Measurements from ENCODE around the gene SERPINE2.
"Not testable (repeated sequence)": the region's sequence is repeated elsewhere in the genome, so short reads cannot be mapped to it uniquely, and the experiment has no call there.

Gene SERPINE2

GRCh38 chr2:224011837-224012236 lies 27.2 kb downstream of the SERPINE2 start:
- no peak for DNase-seq (ENCODE audit: low read depth)

- DNase-seq (ENCODE audit: low read depth): no peak
These were observed 29.3 kb downstream of the SERPINE2 start for GRCh38 chr2:224009605-224010315.

- DNase-seq (ENCODE audit: low read depth): no peak
These were observed 30.3 kb downstream of the SERPINE2 start for GRCh38 chr2:224008702-224009261.

- no peak for DNase-seq (ENCODE audit: low read depth)
These were observed 34.9 kb downstream of the SERPINE2 start for GRCh38 chr2:224004105-224004695.

- not testable (repeated sequence) for DNase-seq (ENCODE audit: low read depth)
These were observed 38.4 kb downstream of the SERPINE2 start for GRCh38 chr2:224000662-224001061.

- DNase-seq (ENCODE audit: low read depth): no peak
These were observed 39.2 kb downstream of the SERPINE2 start for GRCh38 chr2:223999862-224000261.

GRCh38 chr2:223998948-223999347 lies 40.1 kb downstream of the SERPINE2 start:
- DNase-seq (ENCODE audit: low read depth): no peak

- DNase-seq (ENCODE audit: low read depth): no peak
These were observed 41.1 kb downstream of the SERPINE2 start for GRCh38 chr2:223997938-223998337.

- DNase-seq (ENCODE audit: low read depth): no peak
These were observed 42.7 kb downstream of the SERPINE2 start for GRCh38 chr2:223996391-223996790.

- DNase-seq (ENCODE audit: low read depth): no peak
These were observed 43.5 kb downstream of the SERPINE2 start for GRCh38 chr2:223995569-223995968.

- DNase-seq (ENCODE audit: low read depth): no peak
These were observed 44.4 kb downstream of the SERPINE2 start for GRCh38 chr2:223994562-223995162.

GRCh38 chr2:223993634-223994232 lies 45.4 kb downstream of the SERPINE2 start:
- peak; percentile 26 for DNase-seq (ENCODE audit: low read depth)

GRCh38 chr2:223991611-223992010 lies 47.5 kb downstream of the SERPINE2 start:
- no peak for DNase-seq (ENCODE audit: low read depth)

GRCh38 chr2:223989856-223990232 lies 49.2 kb downstream of the SERPINE2 start:
- DNase-seq (ENCODE audit: low read depth): no peak

- no peak for DNase-seq (ENCODE audit: low read depth)
These were observed 49.8 kb downstream of the SERPINE2 start for GRCh38 chr2:223989206-223989855.

- no peak for DNase-seq (ENCODE audit: low read depth)
These were observed 57.8 kb downstream of the SERPINE2 start for GRCh38 chr2:223981241-223981640.

- no peak for DNase-seq (ENCODE audit: low read depth)
These were observed 58.3 kb downstream of the SERPINE2 start for GRCh38 chr2:223980803-223981202.

GRCh38 chr2:223980397-223980735 lies 58.7 kb downstream of the SERPINE2 start:
- no peak for DNase-seq (ENCODE audit: low read depth)

GRCh38 chr2:223979730-223980396 lies 59.2 kb downstream of the SERPINE2 start:
- no peak for DNase-seq (ENCODE audit: low read depth)

GRCh38 chr2:223978451-223978850 lies 60.6 kb downstream of the SERPINE2 start:
- no peak for DNase-seq (ENCODE audit: low read depth)

- no peak for DNase-seq (ENCODE audit: low read depth)
These were observed 62.4 kb downstream of the SERPINE2 start for GRCh38 chr2:223976635-223977226.
